Measurements from ENCODE around the gene SH2D4B.

The SH2D4B gene

DNA sequence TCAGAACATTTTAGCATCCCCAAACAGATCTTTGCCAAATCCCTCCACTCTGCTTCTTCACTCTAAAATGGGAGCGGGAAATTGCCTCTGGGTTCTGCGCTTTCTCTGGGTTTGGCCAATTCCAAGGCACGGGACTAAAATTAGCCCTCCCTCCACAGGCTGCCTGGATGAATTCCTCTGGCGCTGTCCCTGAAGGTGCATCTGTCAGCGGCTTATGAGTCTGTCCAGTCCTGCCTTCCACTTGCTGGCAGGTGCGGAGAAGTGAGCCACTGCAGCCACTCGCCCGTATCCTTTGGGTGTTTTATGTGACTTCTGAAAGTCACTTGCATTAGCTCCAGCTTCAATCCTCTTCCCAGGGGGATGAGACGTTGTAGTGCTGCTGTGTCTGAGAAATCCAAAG, 121.6 kb downstream of the SH2D4B start:
- H3K27ac ChIP-seq = no peak overlapping the region
- peaks cover 17% of the 10 kb centered on the region for H3K9me3 ChIP-seq (ENCODE audit: severe bottlenecking)
- no peaks in the 10 kb centered on the region for H3K27me3 ChIP-seq (ENCODE audit: insufficient read depth, low read depth, severe bottlenecking)
- no peak overlapping the region for H3K4me3 ChIP-seq (ENCODE audit: low read depth, low read length)
- peak; percentile 23 for DNase-seq
- TF ChIP-seq, protein P1, sequence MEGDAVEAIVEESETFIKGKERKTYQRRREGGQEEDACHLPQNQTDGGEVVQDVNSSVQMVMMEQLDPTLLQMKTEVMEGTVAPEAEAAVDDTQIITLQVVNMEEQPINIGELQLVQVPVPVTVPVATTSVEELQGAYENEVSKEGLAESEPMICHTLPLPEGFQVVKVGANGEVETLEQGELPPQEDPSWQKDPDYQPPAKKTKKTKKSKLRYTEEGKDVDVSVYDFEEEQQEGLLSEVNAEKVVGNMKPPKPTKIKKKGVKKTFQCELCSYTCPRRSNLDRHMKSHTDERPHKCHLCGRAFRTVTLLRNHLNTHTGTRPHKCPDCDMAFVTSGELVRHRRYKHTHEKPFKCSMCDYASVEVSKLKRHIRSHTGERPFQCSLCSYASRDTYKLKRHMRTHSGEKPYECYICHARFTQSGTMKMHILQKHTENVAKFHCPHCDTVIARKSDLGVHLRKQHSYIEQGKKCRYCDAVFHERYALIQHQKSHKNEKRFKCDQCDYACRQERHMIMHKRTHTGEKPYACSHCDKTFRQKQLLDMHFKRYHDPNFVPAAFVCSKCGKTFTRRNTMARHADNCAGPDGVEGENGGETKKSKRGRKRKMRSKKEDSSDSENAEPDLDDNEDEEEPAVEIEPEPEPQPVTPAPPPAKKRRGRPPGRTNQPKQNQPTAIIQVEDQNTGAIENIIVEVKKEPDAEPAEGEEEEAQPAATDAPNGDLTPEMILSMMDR (IDR thresholded peaks at IDR 0.05; ENCODE audit: low read depth, low read length) = no peak
- H3K36me3 ChIP-seq = no peaks in the 10 kb centered on the region

DNA sequence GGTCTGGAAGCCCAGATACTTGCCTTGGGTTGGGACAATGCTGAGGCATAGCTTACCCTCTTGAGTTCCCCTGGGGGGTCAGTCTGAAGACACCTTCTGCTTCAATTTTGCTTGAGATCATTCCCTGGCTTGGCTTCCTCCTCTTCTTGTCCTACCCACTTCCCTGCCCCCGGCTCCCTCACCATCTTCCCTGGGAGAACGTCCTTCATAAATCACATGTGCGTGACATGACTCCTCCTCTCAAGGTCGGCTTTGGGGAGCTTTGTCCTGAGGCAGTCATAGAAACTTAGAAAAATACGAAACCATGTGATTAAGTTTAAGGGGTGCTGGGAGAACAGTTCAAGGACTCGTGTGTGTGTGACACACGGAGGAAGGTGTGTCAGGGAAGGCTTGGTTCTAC, 122.6 kb downstream of the SH2D4B start:
- no peaks in the 10 kb centered on the region for H3K36me3 ChIP-seq
- TF ChIP-seq, protein P1 (IDR thresholded peaks at IDR 0.05; ENCODE audit: low read depth, low read length) = no peak
- H3K27ac ChIP-seq = no peak overlapping the region
- H3K27me3 ChIP-seq (ENCODE audit: insufficient read depth, low read depth, severe bottlenecking) = no peaks in the 10 kb centered on the region
- peaks cover 17% of the 10 kb centered on the region for H3K9me3 ChIP-seq (ENCODE audit: severe bottlenecking)
- H3K4me3 ChIP-seq (ENCODE audit: low read depth, low read length) = no peak overlapping the region
- DNase-seq = no peak

- Histone ChIP-seq H3K9me3 (ENCODE audit: severe bottlenecking) (peaks cover 14% of the 10 kb centered on the region), H3K36me3 (no peaks in the 10 kb centered on the region), H3K4me3 (ENCODE audit: low read depth, low read length) (no peak overlapping the region), H3K27ac (no peak overlapping the region), H3K27me3 (ENCODE audit: insufficient read depth, low read depth, severe bottlenecking) (no peaks in the 10 kb centered on the region)
- DNase-seq = no peak
- TF ChIP-seq, protein P1 (IDR thresholded peaks at IDR 0.05; ENCODE audit: low read depth, low read length) = no peak
Observed at GRCh38 chr10:80660736-80661135, 123.0 kb downstream of the SH2D4B start.

DNA sequence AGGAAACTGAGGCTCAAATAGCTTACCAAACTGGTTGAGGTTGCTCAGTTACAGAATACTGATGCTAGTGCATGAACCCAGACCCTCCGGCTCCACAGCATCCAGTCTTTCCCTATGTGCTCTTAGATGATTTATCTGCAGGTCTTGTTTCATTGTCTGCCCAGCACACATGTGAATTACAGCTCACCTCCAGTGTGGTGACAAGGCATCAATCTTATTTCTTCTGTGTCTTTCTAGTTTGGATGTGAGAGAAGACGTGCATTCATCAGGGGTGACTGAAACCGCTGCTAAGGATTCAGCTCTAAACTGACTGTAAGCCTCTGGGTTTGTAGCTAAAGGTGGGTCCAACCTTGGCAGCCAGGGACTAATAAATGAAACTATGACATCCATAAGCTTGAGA, 123.8 kb downstream of the SH2D4B start:
- H3K4me3 ChIP-seq (ENCODE audit: low read depth, low read length) = no peak overlapping the region
- no peaks in the 10 kb centered on the region for H3K36me3 ChIP-seq
- H3K9me3 ChIP-seq (ENCODE audit: severe bottlenecking) = peaks cover 6% of the 10 kb centered on the region
- H3K27ac ChIP-seq = no peak overlapping the region
- TF ChIP-seq, protein P1 (IDR thresholded peaks at IDR 0.05; ENCODE audit: low read depth, low read length) = no peak
- H3K27me3 ChIP-seq (ENCODE audit: insufficient read depth, low read depth, severe bottlenecking) = no peaks in the 10 kb centered on the region
- no peak for DNase-seq

DNA sequence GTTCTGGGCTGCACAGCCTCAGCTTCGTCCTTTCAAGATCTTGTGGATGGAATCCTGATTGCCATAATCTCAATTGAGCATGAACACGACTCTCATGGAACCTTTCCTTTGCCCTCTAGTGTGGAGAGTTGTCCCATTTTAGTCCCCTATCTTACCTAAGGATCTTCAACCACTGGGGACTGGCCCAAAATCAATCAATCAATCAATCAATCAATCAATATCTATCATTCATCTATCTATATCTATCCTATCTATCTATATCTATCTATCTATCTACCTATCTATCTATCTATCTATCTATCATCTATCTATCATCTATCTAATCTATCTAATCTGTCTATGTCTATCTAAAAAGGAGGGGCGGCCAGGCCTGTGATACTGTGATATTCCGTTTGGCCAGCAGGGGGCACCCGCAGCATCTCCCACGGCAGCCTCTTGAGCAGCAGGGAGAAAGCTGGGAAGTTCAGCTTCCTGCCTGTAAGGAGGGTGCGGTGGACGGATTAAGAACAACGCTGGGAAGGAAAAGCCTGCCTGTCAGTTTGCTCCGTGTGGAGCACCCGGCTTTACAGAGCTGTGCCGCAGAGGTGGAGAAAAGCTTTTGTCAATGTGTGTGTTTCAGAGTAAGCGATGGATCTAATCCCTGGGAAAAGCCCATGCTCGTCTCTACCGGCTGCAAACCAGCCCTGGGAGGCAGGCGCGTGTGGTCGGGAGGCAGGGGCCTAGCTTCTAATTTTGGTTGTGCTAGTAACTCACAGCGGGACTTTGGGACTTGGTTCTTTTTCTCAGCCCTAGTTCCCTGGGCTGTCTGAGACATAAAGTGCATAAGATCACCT, 124.9 kb downstream of the SH2D4B start:
- Histone ChIP-seq H3K36me3 (no peaks in the 10 kb centered on the region), H3K4me3 (ENCODE audit: low read depth, low read length) (peak overlapping the region; percentile 46), H3K9me3 (ENCODE audit: severe bottlenecking) (no peaks in the 10 kb centered on the region), H3K27me3 (ENCODE audit: insufficient read depth, low read depth, severe bottlenecking) (no peaks in the 10 kb centered on the region), H3K27ac (peak overlapping the region; percentile 54)
- TF ChIP-seq, protein P1 (IDR thresholded peaks at IDR 0.05; ENCODE audit: low read depth, low read length) = peak; percentile 69
- peak; percentile 96 for DNase-seq
